ENCODE measurements around the gene ACTG1.

ACTG1 gene

GRCh38 chr17:81483085-81483861 lies 29.3 kb downstream of the ACTG1 start:
- TF ChIP-seq CTCF (IDR thresholded peaks at IDR 0.05; ENCODE audit: poor library complexity, severe bottlenecking): no peak
- H3K27me3 ChIP-seq (ENCODE audit: insufficient read depth, poor library complexity, severe bottlenecking): no peaks in the 10 kb centered on the region
- H3K36me3 ChIP-seq (ENCODE audit: low read depth): no peaks in the 10 kb centered on the region
- H3K4me3 ChIP-seq (ENCODE audit: severe bottlenecking): no peak overlapping the region
- H3K27ac ChIP-seq (ENCODE audit: poor library complexity, severe bottlenecking): no peak overlapping the region
- DNase-seq (ENCODE audit: low spot score): peak; percentile 73
- no peaks in the 10 kb centered on the region for H3K9me3 ChIP-seq (ENCODE audit: severe bottlenecking)
- ATAC-seq (ENCODE audit: low read depth): no peak
- H3K4me1 ChIP-seq (ENCODE audit: insufficient read depth, poor library complexity, severe bottlenecking): peaks cover 3% of the 10 kb centered on the region

- Histone ChIP-seq H3K4me3 (ENCODE audit: severe bottlenecking) (no peak overlapping the region), H3K4me1 (ENCODE audit: insufficient read depth, poor library complexity, severe bottlenecking) (peaks cover 3% of the 10 kb centered on the region)
- peak; percentile 61 for DNase-seq (ENCODE audit: low spot score)
Observed at GRCh38 chr17:81482673-81483072, 29.9 kb downstream of the ACTG1 start.

GRCh38 chr17:81481815-81482505 lies 30.6 kb downstream of the ACTG1 start:
- no peaks in the 10 kb centered on the region for H3K36me3 ChIP-seq (ENCODE audit: low read depth)

More at GRCh38 chr17:81482673-81483072, 29.9 kb downstream of the ACTG1 start:
- no peak for TF ChIP-seq CTCF (IDR thresholded peaks at IDR 0.05; ENCODE audit: poor library complexity, severe bottlenecking)
- ATAC-seq (ENCODE audit: low read depth): no peak
- no peaks in the 10 kb centered on the region for H3K27me3 ChIP-seq (ENCODE audit: insufficient read depth, poor library complexity, severe bottlenecking)
- H3K9me3 ChIP-seq (ENCODE audit: severe bottlenecking): no peaks in the 10 kb centered on the region
- no peaks in the 10 kb centered on the region for H3K36me3 ChIP-seq (ENCODE audit: low read depth)
- H3K27ac ChIP-seq (ENCODE audit: poor library complexity, severe bottlenecking): no peak overlapping the region

GRCh38 chr17:81481073-81481799 lies 31.4 kb downstream of the ACTG1 start:
- DNase-seq (ENCODE audit: low spot score) (peak; percentile 60), ATAC-seq (ENCODE audit: low read depth) (peak; percentile 51; the same call in 2 of the 3 replicates)
- peak overlapping the region; percentile 24 for H3K4me3 ChIP-seq (ENCODE audit: severe bottlenecking)
- H3K27me3 ChIP-seq (ENCODE audit: insufficient read depth, poor library complexity, severe bottlenecking): no peaks in the 10 kb centered on the region
- no peaks in the 10 kb centered on the region for H3K36me3 ChIP-seq (ENCODE audit: low read depth)
- no peaks in the 10 kb centered on the region for H3K4me1 ChIP-seq (ENCODE audit: insufficient read depth, poor library complexity, severe bottlenecking)
- no peaks in the 10 kb centered on the region for H3K9me3 ChIP-seq (ENCODE audit: severe bottlenecking)
- no peak overlapping the region for H3K27ac ChIP-seq (ENCODE audit: poor library complexity, severe bottlenecking)
- no peak for TF ChIP-seq CTCF (IDR thresholded peaks at IDR 0.05; ENCODE audit: poor library complexity, severe bottlenecking)

More at GRCh38 chr17:81481815-81482505, 30.6 kb downstream of the ACTG1 start:
- no peak for TF ChIP-seq CTCF (IDR thresholded peaks at IDR 0.05; ENCODE audit: poor library complexity, severe bottlenecking)
- H3K27ac ChIP-seq (ENCODE audit: poor library complexity, severe bottlenecking): no peak overlapping the region
- peak overlapping the region; percentile 24 for H3K4me3 ChIP-seq (ENCODE audit: severe bottlenecking)
- no peaks in the 10 kb centered on the region for H3K9me3 ChIP-seq (ENCODE audit: severe bottlenecking)
- H3K27me3 ChIP-seq (ENCODE audit: insufficient read depth, poor library complexity, severe bottlenecking): no peaks in the 10 kb centered on the region
- ATAC-seq (ENCODE audit: low read depth) (no peak), DNase-seq (ENCODE audit: low spot score) (peak; percentile 63)
- no peaks in the 10 kb centered on the region for H3K4me1 ChIP-seq (ENCODE audit: insufficient read depth, poor library complexity, severe bottlenecking)
